ENCODE measurements around the gene CNOT2.

The CNOT2 gene

GRCh38 chr12:70214972-70215617 is 28.1 kb upstream of the CNOT2 start:
- Histone ChIP-seq H3K27me3 (ENCODE audit: insufficient read depth, low read depth, severe bottlenecking) (no peaks in the 10 kb centered on the region), H3K4me3 (ENCODE audit: low read depth, low read length) (no peak overlapping the region), H3K36me3 (no peaks in the 10 kb centered on the region; the same call in 1 of the 2 replicates), H3K9me3 (ENCODE audit: severe bottlenecking) (peaks cover 6% of the 10 kb centered on the region), H3K27ac (no peak overlapping the region)
- DNase-seq, result no peak
- TF ChIP-seq CTCF (IDR thresholded peaks at IDR 0.05; ENCODE audit: low read depth, low read length), result no peak

DNA sequence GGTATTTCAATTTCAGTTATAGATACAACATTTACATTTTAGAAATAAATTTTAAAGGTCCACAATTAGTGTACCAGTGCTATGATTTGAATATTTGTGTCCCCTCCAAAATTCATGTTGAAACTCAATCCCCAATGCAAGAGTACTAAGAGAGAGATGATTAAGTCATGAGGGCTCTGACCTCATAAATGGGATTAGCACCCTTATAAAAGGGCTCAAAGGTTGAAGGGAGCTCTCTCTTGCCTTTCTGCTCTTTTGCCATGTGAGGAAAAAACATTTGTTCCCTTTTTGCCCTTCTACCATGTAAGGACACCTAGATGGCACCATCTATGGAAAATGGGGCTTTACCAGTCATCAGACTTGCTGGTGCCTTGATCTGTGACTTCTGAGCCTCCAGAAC is 25.8 kb upstream of the CNOT2 start:
- no peak for TF ChIP-seq CTCF (IDR thresholded peaks at IDR 0.05; ENCODE audit: low read depth, low read length)
- Histone ChIP-seq H3K9me3 (ENCODE audit: severe bottlenecking) (peaks cover 6% of the 10 kb centered on the region), H3K36me3 (no peaks in the 10 kb centered on the region; the same call in 1 of the 2 replicates), H3K27me3 (ENCODE audit: insufficient read depth, low read depth, severe bottlenecking) (no peaks in the 10 kb centered on the region), H3K4me3 (ENCODE audit: low read depth, low read length) (no peak overlapping the region), H3K27ac (no peak overlapping the region)
- DNase-seq, result no peak

DNA sequence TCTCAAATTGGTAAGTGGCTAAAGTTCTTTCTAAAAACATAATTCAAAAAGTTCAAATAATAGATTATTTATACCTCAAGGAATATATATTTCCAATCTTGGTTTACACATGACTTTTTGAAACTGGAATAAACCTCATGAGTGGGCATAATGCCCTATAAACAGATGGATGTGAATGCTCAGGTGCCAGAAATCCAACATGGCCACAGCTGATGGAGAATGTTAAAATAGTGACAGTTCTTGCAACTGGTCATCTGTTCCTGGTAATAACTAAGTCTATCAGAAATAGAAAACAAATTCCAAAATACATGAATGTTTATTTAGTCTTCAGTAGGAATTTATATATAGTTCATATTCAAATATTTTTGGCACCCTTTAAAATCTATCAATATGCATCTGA is 21.6 kb upstream of the CNOT2 start:
- Histone ChIP-seq H3K4me3 (ENCODE audit: low read depth, low read length) (no peak overlapping the region), H3K36me3 (no peaks in the 10 kb centered on the region; the same call in 1 of the 2 replicates), H3K27me3 (ENCODE audit: insufficient read depth, low read depth, severe bottlenecking) (no peaks in the 10 kb centered on the region), H3K9me3 (ENCODE audit: severe bottlenecking) (no peaks in the 10 kb centered on the region), H3K27ac (no peak overlapping the region)
- TF ChIP-seq CTCF (IDR thresholded peaks at IDR 0.05; ENCODE audit: low read depth, low read length), result no peak
- DNase-seq, result no peak

GRCh38 chr12:70227911-70228310 is 15.3 kb upstream of the CNOT2 start:
- DNase-seq, result no peak
- Histone ChIP-seq H3K27ac (no peak overlapping the region), H3K36me3 (no peaks in the 10 kb centered on the region), H3K27me3 (ENCODE audit: insufficient read depth, low read depth, severe bottlenecking) (no peaks in the 10 kb centered on the region), H3K4me3 (ENCODE audit: low read depth, low read length) (no peak overlapping the region), H3K9me3 (ENCODE audit: severe bottlenecking) (no peaks in the 10 kb centered on the region)
- TF ChIP-seq CTCF (IDR thresholded peaks at IDR 0.05; ENCODE audit: low read depth, low read length), result no peak

DNA sequence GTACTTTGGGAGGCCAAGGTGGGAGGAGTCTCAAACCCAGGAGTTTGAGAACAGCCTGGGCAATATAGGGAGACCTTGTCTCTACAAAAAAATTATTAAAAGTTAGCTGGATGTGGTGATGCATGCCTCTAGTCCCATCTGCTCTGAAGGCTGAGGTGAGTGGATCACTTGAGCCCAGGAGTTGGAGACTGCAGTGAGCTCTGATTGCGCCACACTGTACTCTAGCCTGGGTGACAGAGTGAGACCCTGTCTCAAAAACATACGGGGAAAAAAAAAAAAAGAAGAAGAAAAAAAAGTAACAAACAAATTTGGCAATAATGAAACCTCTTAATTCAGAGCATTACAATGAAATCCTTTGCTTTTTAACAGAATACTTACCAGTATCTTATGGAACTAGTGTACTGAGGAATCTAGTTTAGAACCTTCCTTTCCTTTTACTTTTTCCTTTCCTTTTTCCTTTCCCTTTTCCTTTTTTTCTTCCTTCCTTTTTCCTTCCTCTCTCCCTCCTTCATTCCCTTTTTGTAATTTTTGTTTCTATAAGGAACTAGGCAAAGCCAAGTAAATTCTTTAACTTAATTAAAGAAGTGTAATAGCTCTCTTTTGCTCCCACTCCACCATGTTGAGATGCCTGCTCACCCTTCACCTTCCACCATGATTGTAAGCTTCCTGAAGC is 12.2 kb upstream of the CNOT2 start:
- H3K27me3 ChIP-seq (ENCODE audit: insufficient read depth, low read depth, severe bottlenecking), result no peaks in the 10 kb centered on the region
- no peak overlapping the region for H3K27ac ChIP-seq
- peaks cover 4% of the 10 kb centered on the region for H3K9me3 ChIP-seq (ENCODE audit: severe bottlenecking)
- H3K36me3 ChIP-seq, result no peaks in the 10 kb centered on the region
- no peak for TF ChIP-seq CTCF (IDR thresholded peaks at IDR 0.05; ENCODE audit: low read depth, low read length)
- H3K4me3 ChIP-seq (ENCODE audit: low read depth, low read length), result no peak overlapping the region
- DNase-seq, result no peak
